ENCODE data around the gene NLRP14.

Gene NLRP14

GRCh38 chr11:7060868-7061267, 40.6 kb downstream of the NLRP14 start:
- DNase-seq: no peak

GRCh38 chr11:7062534-7062933, 42.3 kb downstream of the NLRP14 start:
- no peak for DNase-seq

GRCh38 chr11:7072401-7073028, 52.2 kb downstream of the NLRP14 start:
- DNase-seq: no peak

- no peak for DNase-seq
Measured at GRCh38 chr11:7077101-7077500, 56.8 kb downstream of the NLRP14 start.

- no peak for DNase-seq
Measured at GRCh38 chr11:7079545-7080135, 59.4 kb downstream of the NLRP14 start.

- no peak for DNase-seq
Measured at GRCh38 chr11:7080900-7081299, 60.6 kb downstream of the NLRP14 start.

DNA sequence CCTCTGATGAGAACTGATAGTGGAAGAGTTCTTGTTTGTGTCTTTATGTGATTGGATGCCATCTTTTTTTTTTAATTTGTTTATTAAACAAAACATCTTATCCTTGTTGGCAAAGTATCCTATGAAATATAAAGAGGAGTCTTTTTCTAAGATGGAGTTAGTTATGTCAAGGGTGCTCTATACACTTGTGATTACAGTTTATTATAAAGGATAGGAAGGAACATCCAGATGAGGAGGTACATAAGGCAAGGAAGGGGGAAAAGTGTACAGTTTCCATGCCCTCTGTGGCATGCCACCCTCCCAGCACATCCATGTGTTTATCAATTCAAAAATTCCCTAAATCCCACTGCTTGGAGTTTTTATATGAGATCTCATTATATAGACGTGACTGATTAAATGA, 61.2 kb downstream of the NLRP14 start:
- DNase-seq: no peak

- DNase-seq: no peak
Measured at GRCh38 chr11:7088921-7089320, 68.6 kb downstream of the NLRP14 start, which contains the start of gene RBMXL2. Gene RBMXL2, plus strand, starts transcription at chr11:7088998. Its CDS starts 123 bp downstream, at chr11:7089121.

DNA sequence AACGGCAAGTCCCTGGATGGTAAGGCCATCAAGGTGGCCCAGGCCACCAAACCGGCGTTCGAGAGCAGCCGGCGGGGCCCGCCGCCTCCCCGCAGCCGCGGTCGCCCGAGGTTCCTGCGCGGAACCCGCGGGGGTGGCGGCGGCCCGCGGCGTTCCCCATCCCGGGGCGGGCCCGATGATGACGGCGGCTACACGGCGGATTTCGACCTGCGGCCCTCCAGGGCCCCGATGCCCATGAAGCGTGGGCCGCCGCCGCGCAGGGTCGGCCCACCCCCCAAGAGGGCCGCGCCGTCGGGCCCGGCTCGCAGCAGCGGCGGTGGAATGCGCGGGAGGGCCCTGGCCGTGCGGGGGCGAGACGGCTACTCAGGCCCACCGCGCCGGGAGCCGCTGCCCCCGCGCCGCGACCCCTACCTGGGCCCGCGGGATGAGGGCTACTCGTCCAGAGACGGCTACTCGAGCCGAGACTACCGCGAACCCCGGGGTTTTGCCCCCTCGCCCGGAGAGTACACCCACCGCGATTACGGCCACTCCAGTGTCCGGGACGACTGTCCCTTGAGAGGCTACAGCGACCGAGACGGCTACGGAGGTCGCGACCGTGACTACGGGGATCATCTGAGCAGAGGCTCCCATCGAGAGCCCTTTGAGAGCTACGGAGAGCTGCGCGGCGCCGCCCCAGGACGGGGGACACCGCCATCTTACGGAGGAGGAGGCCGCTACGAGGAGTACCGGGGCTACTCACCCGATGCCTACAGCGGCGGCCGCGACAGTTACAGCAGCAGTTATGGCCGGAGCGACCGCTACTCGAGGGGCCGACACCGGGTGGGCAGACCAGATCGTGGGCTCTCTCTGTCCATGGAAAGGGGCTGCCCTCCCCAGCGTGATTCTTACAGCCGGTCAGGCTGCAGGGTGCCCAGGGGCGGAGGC, 69.3 kb downstream of the NLRP14 start:
- no peak for DNase-seq

DNA sequence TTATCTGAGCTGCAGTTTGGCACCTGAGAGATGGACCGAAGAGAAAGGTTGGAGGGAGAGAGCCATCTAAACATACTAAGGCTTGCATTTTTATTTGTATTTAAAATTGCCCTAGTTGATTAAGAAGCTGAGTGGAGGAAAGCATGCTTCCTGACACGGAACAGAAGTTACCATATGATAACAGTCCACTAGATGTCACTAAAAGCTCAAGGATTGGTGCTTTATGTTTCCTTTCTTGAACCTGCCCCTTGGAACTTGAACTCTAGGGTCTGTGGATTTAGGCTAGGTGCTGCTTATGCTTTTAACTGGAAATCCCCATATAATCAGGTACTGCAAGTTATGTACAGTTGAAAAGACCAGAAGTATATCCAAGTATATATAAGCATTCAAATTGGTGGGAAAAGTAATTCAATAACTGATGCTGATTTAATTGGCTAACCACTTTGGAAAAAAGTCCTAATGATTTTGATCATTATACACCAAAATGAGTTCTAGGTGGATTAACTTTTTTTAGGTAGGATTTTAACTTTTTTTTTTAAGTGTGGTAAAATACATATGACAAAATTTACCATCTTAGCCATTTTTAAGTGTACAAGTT, 78.1 kb downstream of the NLRP14 start:
- DNase-seq: peak; percentile 43

DNA sequence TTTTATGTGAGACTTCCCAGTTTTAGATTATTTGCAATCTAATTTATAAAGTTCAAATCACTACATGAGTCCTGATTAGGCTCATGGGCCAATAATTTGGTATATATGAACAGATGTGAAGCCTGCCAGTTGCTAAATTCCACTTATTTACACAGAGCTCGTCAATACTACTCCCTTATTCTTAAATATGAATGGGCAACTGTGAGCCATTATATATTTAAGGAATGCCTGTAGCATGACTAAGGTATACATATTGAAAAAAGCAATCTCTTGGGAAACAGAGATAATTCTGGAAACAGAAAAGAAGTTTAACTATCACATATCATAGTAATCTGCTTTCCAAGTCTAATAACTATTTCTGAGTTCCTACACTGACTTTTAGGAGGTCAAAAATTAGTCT, 95.5 kb downstream of the NLRP14 start:
- DNase-seq: no peak

DNA sequence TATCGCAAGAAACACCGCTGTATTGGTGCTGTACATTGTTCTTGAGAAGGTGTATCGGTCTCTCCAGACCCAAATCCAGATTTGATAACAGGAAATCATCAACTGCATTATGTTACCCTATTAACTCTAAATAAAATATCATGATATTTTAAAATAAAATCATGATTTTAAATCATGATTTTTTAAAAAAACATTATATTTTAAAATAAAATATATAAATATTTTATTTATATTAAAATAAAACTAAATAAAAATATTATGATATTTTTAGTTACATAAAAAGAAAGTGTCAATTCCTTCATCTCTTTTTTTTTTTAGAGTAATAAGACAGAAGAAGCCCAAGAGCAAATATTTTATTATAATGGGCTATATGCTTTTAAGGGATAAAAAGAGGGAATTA, 96.1 kb downstream of the NLRP14 start:
- DNase-seq: no peak

Measured in NCI-H2171 treated with DMSO at 0.1 percent for 48 hours (cell line).